OCI-LY1 (cell line): ENCODE data around the gene SH3BP5.

ENCODE experiments used
- H2AFZ ChIP-seq: fragments of 200-600 bp; sonication (generic), shearing (Covaris generic); 2 replicates; pipeline ENCODE4 v1.6.0; 2014; ENCODE audit warnings: antibody characterized with exemption, mild to moderate bottlenecking, low read length
- H3F3A ChIP-seq: fragments of 200-600 bp; sonication (generic), shearing (Covaris generic); 2 replicates; pipeline ENCODE4 v1.6.0; 2014; ENCODE audit warnings: mild to moderate bottlenecking, antibody characterized with exemption, low read length, moderate library complexity; ENCODE audit not compliant: insufficient read depth
- H3K27ac ChIP-seq: fragments of 200-600 bp; sonication (generic); 2 replicates; pipeline ENCODE4 v1.5.1; 2014; ENCODE audit warnings: low read length, mixed run types, mild to moderate bottlenecking, low read depth; ENCODE audit not compliant: poor library complexity, severe bottlenecking
- H3K27me3 ChIP-seq: fragments of 200-600 bp; sonication (generic); 2 replicates; pipeline ENCODE4 v1.6.0; 2014; ENCODE audit warnings: antibody characterized with exemption, mild to moderate bottlenecking, low read length, moderate library complexity; ENCODE audit not compliant: insufficient read depth
- H3K36me3 ChIP-seq: fragments of 200-600 bp; sonication (generic); 2 replicates; pipeline ENCODE4 v1.6.1; 2014; ENCODE audit warnings: mild to moderate bottlenecking, antibody characterized with exemption, low read length, moderate library complexity, mixed read lengths; ENCODE audit not compliant: insufficient read depth
- H3K4me1 ChIP-seq: fragments of 200-600 bp; sonication (generic); 2 replicates; pipeline ENCODE4 v1.5.1; 2014; ENCODE audit warnings: mild to moderate bottlenecking, low read length, moderate library complexity; ENCODE audit not compliant: insufficient read depth, severe bottlenecking
- H3K4me2 ChIP-seq: fragments of 200-600 bp; sonication (generic), shearing (Covaris generic); 2 replicates; pipeline ENCODE4 v1.6.1; 2014; ENCODE audit warnings: low read length
- H3K4me3 ChIP-seq: fragments of 200-600 bp; sonication (generic); 2 replicates; pipeline ENCODE4 v1.5.1; 2014; ENCODE audit warnings: low read length, low read depth, mild to moderate bottlenecking, mixed read lengths; ENCODE audit not compliant: poor library complexity, severe bottlenecking
- H3K79me2 ChIP-seq: fragments of 200-600 bp; shearing (Covaris generic); 2 replicates; pipeline ENCODE4 v1.6.1; 2016; ENCODE audit warnings: mixed run types, low read length, mixed read lengths; ENCODE audit not compliant: insufficient read depth
- H3K9ac ChIP-seq: fragments of 200-600 bp; sonication (generic), shearing (Covaris generic); 2 replicates; pipeline ENCODE4 v1.6.1; 2014; ENCODE audit warnings: mild to moderate bottlenecking, low read length, mixed read lengths
- H3K9me2 ChIP-seq: fragments of 200-600 bp; sonication (generic), shearing (Covaris generic); 2 replicates; pipeline ENCODE4 v1.6.1; 2014; ENCODE audit warnings: low read depth, mild to moderate bottlenecking, low read length, mixed read lengths
- H3K9me3 ChIP-seq: fragments of 200-600 bp; shearing (Covaris generic); 2 replicates; pipeline ENCODE4 v1.6.1; 2014; ENCODE audit warnings: low read length, mixed read lengths
- H4K20me1 ChIP-seq: fragments of 200-600 bp; sonication (generic), shearing (Covaris generic); 2 replicates; pipeline ENCODE4 v1.6.0; 2016; ENCODE audit warnings: mild to moderate bottlenecking, low read length; ENCODE audit not compliant: insufficient read depth
- CTCF ChIP-seq: fragments of 200-600 bp; sonication (generic), shearing (Covaris generic); IDR thresholded peaks from 2 replicates; pipeline ENCODE4 v1.5.1; 2017; ENCODE audit warnings: mild to moderate bottlenecking, antibody characterized with exemption, low read length, moderate library complexity, mixed read lengths
- EZH2 ChIP-seq: fragments of 200-600 bp; sonication (generic), shearing (Covaris generic); IDR thresholded peaks from 2 replicates; pipeline ENCODE4 v1.8.0; 2017; ENCODE audit warnings: borderline replicate concordance, mixed run types, mild to moderate bottlenecking, antibody characterized with exemption, low read length, moderate library complexity, mixed read lengths

Gene SH3BP5

DNA sequence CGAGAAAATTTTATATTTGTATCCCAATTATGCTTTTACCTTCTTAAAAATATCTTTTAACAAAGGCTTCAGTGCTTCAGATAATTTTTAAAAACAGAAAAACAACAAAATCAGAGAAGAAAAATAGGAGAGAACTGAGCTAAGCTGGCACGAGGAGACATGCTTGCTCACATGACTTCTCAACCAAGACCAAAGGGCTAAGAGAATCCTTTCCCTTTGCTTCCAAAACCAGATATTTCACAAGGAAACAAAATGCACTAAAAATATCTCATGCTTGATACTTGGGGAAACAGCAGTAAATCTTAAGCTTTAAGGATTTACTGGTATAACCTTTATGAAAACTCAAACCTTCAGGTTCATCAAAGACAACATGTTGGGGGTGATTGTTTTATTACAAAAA, 67.9 kb downstream of the SH3BP5 start:
- Histone ChIP-seq H3K36me3 (no peaks in the 10 kb centered on the region), H3K9ac (no peak overlapping the region), H4K20me1 (no peaks in the 10 kb centered on the region), H3K4me2 (no peak overlapping the region), H3K27me3 (no peaks in the 10 kb centered on the region), H3K4me3 (no peak overlapping the region), H2AFZ (no peak overlapping the region), H3K9me3 (no peaks in the 10 kb centered on the region), H3K79me2 (no peaks in the 10 kb centered on the region), H3F3A (no peaks in the 10 kb centered on the region), H3K27ac (no peak overlapping the region), H3K9me2 (no peaks in the 10 kb centered on the region), H3K4me1 (peaks cover 4% of the 10 kb centered on the region)
- TF ChIP-seq EZH2 = no peak

- Histone ChIP-seq H3F3A (no peaks in the 10 kb centered on the region), H3K27ac (no peak overlapping the region), H3K4me2 (no peak overlapping the region), H4K20me1 (no peaks in the 10 kb centered on the region), H3K4me3 (no peak overlapping the region), H3K9me3 (no peaks in the 10 kb centered on the region), H3K79me2 (no peaks in the 10 kb centered on the region), H3K4me1 (peaks cover 4% of the 10 kb centered on the region), H3K9ac (no peak overlapping the region), H3K9me2 (no peaks in the 10 kb centered on the region), H3K36me3 (no peaks in the 10 kb centered on the region), H3K27me3 (no peaks in the 10 kb centered on the region), H2AFZ (no peak overlapping the region)
- no peak for TF ChIP-seq EZH2
- no peak for TF ChIP-seq CTCF
These were observed 68.5 kb downstream of the SH3BP5 start for GRCh38 chr3:15263926-15264325.

GRCh38 chr3:15263120-15263519, 69.3 kb downstream of the SH3BP5 start:
- Histone ChIP-seq H3K4me1 (peaks cover 1% of the 10 kb centered on the region), H3F3A (no peaks in the 10 kb centered on the region), H3K9ac (no peak overlapping the region), H3K79me2 (no peaks in the 10 kb centered on the region), H3K4me3 (no peak overlapping the region), H3K36me3 (no peaks in the 10 kb centered on the region), H3K27ac (no peak overlapping the region), H3K9me2 (no peaks in the 10 kb centered on the region), H4K20me1 (no peaks in the 10 kb centered on the region), H3K4me2 (no peak overlapping the region), H3K9me3 (no peaks in the 10 kb centered on the region), H3K27me3 (no peaks in the 10 kb centered on the region), H2AFZ (no peak overlapping the region)
- TF ChIP-seq CTCF = no peak
- no peak for TF ChIP-seq EZH2

- H3K9me2 ChIP-seq = no peaks in the 10 kb centered on the region
- TF ChIP-seq EZH2 (no peak), CTCF (no peak)
- H3K4me2 ChIP-seq = no peak overlapping the region
- no peak overlapping the region for H3K4me3 ChIP-seq
- 0 out of 2 replicates have a peak, but pooled peaks cover under 1% of the 10 kb centered on the region for H3K36me3 ChIP-seq
- no peaks in the 10 kb centered on the region for H3F3A ChIP-seq
- no peaks in the 10 kb centered on the region for H3K9me3 ChIP-seq
- H3K27me3 ChIP-seq = no peaks in the 10 kb centered on the region
- no peaks in the 10 kb centered on the region for H3K79me2 ChIP-seq
- no peaks in the 10 kb centered on the region for H3K4me1 ChIP-seq
- H4K20me1 ChIP-seq = no peaks in the 10 kb centered on the region
- no peak overlapping the region for H3K27ac ChIP-seq
- H3K9ac ChIP-seq = no peak overlapping the region
- H2AFZ ChIP-seq = no peak overlapping the region
These were observed 70.4 kb downstream of the SH3BP5 start for GRCh38 chr3:15262021-15262420.
